Neural cell (in vitro differentiated cells): ENCODE results near the gene GTPBP4. TPM values are rescaled to one million over a fixed set of nuclear protein-coding genes. Genes with fewer than 3 reads are reported as not detected.

Experiments
- H2AFZ ChIP-seq: fragments of 200-600, 300-800 bp; sonication (generic), shearing (Covaris generic); 2 replicates; pipeline ENCODE4 v1.6.0; 2014; ENCODE audit warnings: low read depth, mild to moderate bottlenecking, antibody characterized with exemption, low read length, moderate library complexity
- H3F3A ChIP-seq: fragments of 200-600 bp; shearing (Covaris generic); 2 replicates; pipeline ENCODE4 v1.6.1; 2016; ENCODE audit warnings: mild to moderate bottlenecking, moderate library complexity, mixed read lengths, antibody characterized with exemption, low read length; ENCODE audit not compliant: insufficient read depth, poor library complexity, severe bottlenecking
- H3K27ac ChIP-seq: fragments of 200-600, 300-800 bp; sonication (generic), shearing (Covaris generic); 2 replicates; pipeline ENCODE4 v1.5.1; 2014; ENCODE audit warnings: mild to moderate bottlenecking, low read length, moderate library complexity
- H3K27me3 ChIP-seq: fragments of 300-800, 200-600 bp; sonication (generic), shearing (Covaris generic); 2 replicates; pipeline ENCODE4 v1.6.0; 2014; ENCODE audit warnings: mild to moderate bottlenecking, low read depth, low read length, moderate library complexity; ENCODE audit not compliant: insufficient read depth
- H3K36me3 ChIP-seq: fragments of 300-800, 200-600 bp; sonication (generic), shearing (Covaris generic); 2 replicates; pipeline ENCODE4 v1.5.1; 2014; ENCODE audit warnings: mild to moderate bottlenecking, antibody characterized with exemption, low read length, moderate library complexity; ENCODE audit not compliant: insufficient read depth
- H3K4me2 ChIP-seq: fragments of 300-800, 200-600 bp; sonication (generic), shearing (Covaris generic); 2 replicates; pipeline ENCODE4 v1.6.0; 2014; ENCODE audit warnings: mild to moderate bottlenecking, low read length
- H3K4me3 ChIP-seq: fragments of 300-800, 200-600 bp; sonication (generic), shearing (Covaris generic); 2 replicates; pipeline ENCODE4 v1.5.1; 2014; ENCODE audit warnings: mild to moderate bottlenecking, low read length, moderate library complexity
- H3K79me2 ChIP-seq: fragments of 200-600 bp; shearing (Covaris generic); replicated peaks from 2 replicates; pipeline ENCODE4 v1.6.0; 2014; ENCODE audit warnings: mild to moderate bottlenecking, low read length, moderate library complexity; ENCODE audit not compliant: insufficient read depth
- H3K9ac ChIP-seq: fragments of 300-800, 200-600 bp; sonication (generic), shearing (Covaris generic); 2 replicates; pipeline ENCODE4 v1.6.1; 2016; ENCODE audit warnings: mild to moderate bottlenecking, low read length, mixed read lengths
- H3K9me2 ChIP-seq: fragments of 200-600 bp; shearing (Covaris generic); 2 replicates; pipeline ENCODE4 v1.6.1; 2016; ENCODE audit warnings: mild to moderate bottlenecking, low read length, mixed read lengths; ENCODE audit not compliant: insufficient read depth
- H3K9me3 ChIP-seq: fragments of 200-600, 300-800 bp; sonication (generic), shearing (Covaris generic); 2 replicates; pipeline ENCODE4 v1.6.1; 2016; ENCODE audit warnings: mild to moderate bottlenecking, mixed run types, low read length, moderate library complexity, mixed read lengths
- H4K20me1 ChIP-seq: fragments of 200-600 bp; shearing (Covaris generic); 2 replicates; pipeline ENCODE4 v1.6.1; 2016; ENCODE audit warnings: mild to moderate bottlenecking, mixed run types; ENCODE audit not compliant: insufficient read depth
- CTCF ChIP-seq: fragments of 450-650 bp; IDR thresholded peaks from 2 replicates; pipeline ENCODE4 v1.5.1; 2014; ENCODE audit warnings: antibody characterized with exemption, mild to moderate bottlenecking, moderate library complexity; ENCODE audit not compliant: poor library complexity, severe bottlenecking
- EP300 ChIP-seq: fragments of 450-650 bp; conservative IDR thresholded peaks from 2 replicates; pipeline ENCODE4 v1.6.1; 2014; ENCODE audit warnings: antibody characterized with exemption, mild to moderate bottlenecking, moderate library complexity; ENCODE audit not compliant: poor library complexity, severe bottlenecking
- EZH2 ChIP-seq: fragments of 200-600, 300-800 bp; shearing (Covaris generic), sonication (generic); IDR thresholded peaks from 2 replicates; pipeline ENCODE4 v1.6.1; 2014; ENCODE audit warnings: antibody characterized with exemption, low read length, borderline replicate concordance, mild to moderate bottlenecking; ENCODE audit not compliant: insufficient read depth, poor library complexity, severe bottlenecking
- MXI1 ChIP-seq: fragments of 450-650 bp; conservative IDR thresholded peaks from 2 replicates; pipeline ENCODE4 v1.6.1; 2014; ENCODE audit warnings: antibody characterized with exemption, mild to moderate bottlenecking; ENCODE audit not compliant: poor library complexity, severe bottlenecking
- POLR2AphosphoS5 ChIP-seq: IDR thresholded peaks from 2 replicates; pipeline ENCODE4 v1.6.1; 2012
- RAD21 ChIP-seq: fragments of 450-650 bp; conservative IDR thresholded peaks from 2 replicates; pipeline ENCODE4 v1.6.1; 2014; ENCODE audit warnings: antibody characterized with exemption, mild to moderate bottlenecking, moderate library complexity
- SMC3 ChIP-seq: fragments of 450-650 bp; conservative IDR thresholded peaks from 2 replicates; pipeline ENCODE4 v1.6.1; 2014; ENCODE audit warnings: antibody characterized with exemption, mild to moderate bottlenecking, moderate library complexity; ENCODE audit not compliant: poor library complexity
- TAF1 ChIP-seq: IDR thresholded peaks from 2 replicates; pipeline ENCODE4 v1.6.1; 2012; ENCODE audit warnings: low read depth
- polyA plus RNA-seq: library from polyadenylated mRNA; depleted of rRNA; stranded (reverse); fragments of >200 nt; gene quantifications from 2 replicates; pipeline ENCODE4 v1.2.3, GENCODE V29; 2014
- TF ChIP-seq, protein P1 (sequence below): IDR thresholded peaks from 2 replicates; pipeline ENCODE4 v1.6.1; 2012; ENCODE audit warnings: borderline replicate concordance

Gene GTPBP4
- polyA plus RNA-seq, 1 donor from 2014 or later, result 32.7 TPM

- no peak for TF ChIP-seq TAF1
- TF ChIP-seq SMC3, result no peak
- no peak for TF ChIP-seq RAD21
- TF ChIP-seq CTCF, result no peak
These were observed 21.6 kb upstream of the GTPBP4 start for GRCh38 chr10:966466-967235.

GRCh38 chr10:968546-969199, 19.6 kb upstream of the GTPBP4 start:
- H3K9me3 ChIP-seq, result no peaks in the 10 kb centered on the region
- no peak overlapping the region for H3K4me2 ChIP-seq
- H3K27ac ChIP-seq, result no peak overlapping the region
- no peak overlapping the region for H3K4me3 ChIP-seq
- no peaks in the 10 kb centered on the region for H3K27me3 ChIP-seq
- no peaks in the 10 kb centered on the region for H3K9me2 ChIP-seq
- H4K20me1 ChIP-seq, result no peaks in the 10 kb centered on the region
- H2AFZ ChIP-seq, result no peak overlapping the region
- H3K36me3 ChIP-seq, result no peaks in the 10 kb centered on the region
- H3K9ac ChIP-seq, result no peak overlapping the region
- TF ChIP-seq CTCF (no peak), EZH2 (no peak), SMC3 (no peak), MXI1 (no peak), POLR2AphosphoS5 (no peak), TAF1 (no peak), EP300 (no peak), RAD21 (no peak)
- TF ChIP-seq, protein P1, sequence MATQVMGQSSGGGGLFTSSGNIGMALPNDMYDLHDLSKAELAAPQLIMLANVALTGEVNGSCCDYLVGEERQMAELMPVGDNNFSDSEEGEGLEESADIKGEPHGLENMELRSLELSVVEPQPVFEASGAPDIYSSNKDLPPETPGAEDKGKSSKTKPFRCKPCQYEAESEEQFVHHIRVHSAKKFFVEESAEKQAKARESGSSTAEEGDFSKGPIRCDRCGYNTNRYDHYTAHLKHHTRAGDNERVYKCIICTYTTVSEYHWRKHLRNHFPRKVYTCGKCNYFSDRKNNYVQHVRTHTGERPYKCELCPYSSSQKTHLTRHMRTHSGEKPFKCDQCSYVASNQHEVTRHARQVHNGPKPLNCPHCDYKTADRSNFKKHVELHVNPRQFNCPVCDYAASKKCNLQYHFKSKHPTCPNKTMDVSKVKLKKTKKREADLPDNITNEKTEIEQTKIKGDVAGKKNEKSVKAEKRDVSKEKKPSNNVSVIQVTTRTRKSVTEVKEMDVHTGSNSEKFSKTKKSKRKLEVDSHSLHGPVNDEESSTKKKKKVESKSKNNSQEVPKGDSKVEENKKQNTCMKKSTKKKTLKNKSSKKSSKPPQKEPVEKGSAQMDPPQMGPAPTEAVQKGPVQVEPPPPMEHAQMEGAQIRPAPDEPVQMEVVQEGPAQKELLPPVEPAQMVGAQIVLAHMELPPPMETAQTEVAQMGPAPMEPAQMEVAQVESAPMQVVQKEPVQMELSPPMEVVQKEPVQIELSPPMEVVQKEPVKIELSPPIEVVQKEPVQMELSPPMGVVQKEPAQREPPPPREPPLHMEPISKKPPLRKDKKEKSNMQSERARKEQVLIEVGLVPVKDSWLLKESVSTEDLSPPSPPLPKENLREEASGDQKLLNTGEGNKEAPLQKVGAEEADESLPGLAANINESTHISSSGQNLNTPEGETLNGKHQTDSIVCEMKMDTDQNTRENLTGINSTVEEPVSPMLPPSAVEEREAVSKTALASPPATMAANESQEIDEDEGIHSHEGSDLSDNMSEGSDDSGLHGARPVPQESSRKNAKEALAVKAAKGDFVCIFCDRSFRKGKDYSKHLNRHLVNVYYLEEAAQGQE, result no peak
- no peaks in the 10 kb centered on the region for H3F3A ChIP-seq
- no peaks in the 10 kb centered on the region for H3K79me2 ChIP-seq

More at GRCh38 chr10:966466-967235, 21.6 kb upstream of the GTPBP4 start:
- Histone ChIP-seq H3K9me2 (no peaks in the 10 kb centered on the region), H3K9me3 (no peaks in the 10 kb centered on the region), H3K4me3 (no peak overlapping the region), H3K79me2 (no peaks in the 10 kb centered on the region), H3K9ac (no peak overlapping the region), H2AFZ (no peak overlapping the region), H3K27me3 (no peaks in the 10 kb centered on the region), H3K27ac (no peak overlapping the region), H3F3A (no peaks in the 10 kb centered on the region), H3K36me3 (no peaks in the 10 kb centered on the region), H3K4me2 (no peak overlapping the region), H4K20me1 (no peaks in the 10 kb centered on the region)
